GM20431 (cell line): ENCODE measurements around the gene DAP.
"Not testable (repeated sequence)": the region's sequence is repeated elsewhere in the genome, so short reads cannot be mapped to it uniquely, and the experiment has no call there.

Experiments used
- in situ Hi-C: fragments of 300-500 bp; cut with MseI, MboI; formaldehyde crosslinking; loops from one replicate; pipeline ENCODE4 v1.15.0; 2020; ENCODE audit warnings: low sequenced_read_pairs; ENCODE audit not compliant: unreplicated experiment

Gene DAP, protein sequence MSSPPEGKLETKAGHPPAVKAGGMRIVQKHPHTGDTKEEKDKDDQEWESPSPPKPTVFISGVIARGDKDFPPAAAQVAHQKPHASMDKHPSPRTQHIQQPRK

DNA sequence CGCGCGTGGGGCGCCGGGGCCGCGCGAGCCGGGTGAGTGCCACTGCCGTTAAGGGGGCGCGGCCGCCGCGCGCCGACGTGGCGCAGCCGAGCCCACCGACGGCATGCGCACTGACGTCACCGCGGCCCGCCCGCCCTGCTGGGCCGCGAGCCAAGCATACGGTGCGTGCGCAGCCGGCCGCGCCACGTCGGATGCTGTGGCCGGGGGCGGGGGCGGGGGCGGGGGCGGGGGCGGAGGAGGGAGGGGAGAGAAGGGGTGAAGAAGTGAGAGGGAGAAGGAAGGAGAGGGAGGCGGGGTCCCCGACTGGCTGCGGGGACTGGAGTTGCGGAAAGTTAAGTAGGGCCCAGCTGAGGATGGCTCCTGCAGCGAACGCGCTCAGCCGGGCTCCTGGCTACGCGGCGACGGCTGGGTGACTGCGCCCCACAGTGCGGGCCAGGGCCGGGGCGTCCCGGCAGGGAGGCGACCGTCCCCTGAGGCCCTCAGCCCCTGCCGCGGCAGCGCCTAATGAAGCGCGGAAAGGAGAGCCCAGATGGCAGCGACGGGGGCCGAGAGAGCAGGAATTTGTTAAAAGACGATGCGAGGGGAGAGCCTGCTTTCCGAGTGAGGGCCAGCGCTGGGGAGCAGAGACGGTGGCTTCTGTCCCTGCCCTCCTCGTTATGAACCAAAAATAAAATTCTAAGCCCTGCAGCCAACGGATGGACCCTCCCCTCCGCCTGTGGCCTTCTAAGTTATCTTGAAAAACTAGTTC lies at the start of gene DAP:
DAP (minus strand) TSS at position 50 of the 748 bp plus-strand sequence. CDS start 166 bp downstream, outside the sequence.
- in situ Hi-C loops: no loop called here

DNA sequence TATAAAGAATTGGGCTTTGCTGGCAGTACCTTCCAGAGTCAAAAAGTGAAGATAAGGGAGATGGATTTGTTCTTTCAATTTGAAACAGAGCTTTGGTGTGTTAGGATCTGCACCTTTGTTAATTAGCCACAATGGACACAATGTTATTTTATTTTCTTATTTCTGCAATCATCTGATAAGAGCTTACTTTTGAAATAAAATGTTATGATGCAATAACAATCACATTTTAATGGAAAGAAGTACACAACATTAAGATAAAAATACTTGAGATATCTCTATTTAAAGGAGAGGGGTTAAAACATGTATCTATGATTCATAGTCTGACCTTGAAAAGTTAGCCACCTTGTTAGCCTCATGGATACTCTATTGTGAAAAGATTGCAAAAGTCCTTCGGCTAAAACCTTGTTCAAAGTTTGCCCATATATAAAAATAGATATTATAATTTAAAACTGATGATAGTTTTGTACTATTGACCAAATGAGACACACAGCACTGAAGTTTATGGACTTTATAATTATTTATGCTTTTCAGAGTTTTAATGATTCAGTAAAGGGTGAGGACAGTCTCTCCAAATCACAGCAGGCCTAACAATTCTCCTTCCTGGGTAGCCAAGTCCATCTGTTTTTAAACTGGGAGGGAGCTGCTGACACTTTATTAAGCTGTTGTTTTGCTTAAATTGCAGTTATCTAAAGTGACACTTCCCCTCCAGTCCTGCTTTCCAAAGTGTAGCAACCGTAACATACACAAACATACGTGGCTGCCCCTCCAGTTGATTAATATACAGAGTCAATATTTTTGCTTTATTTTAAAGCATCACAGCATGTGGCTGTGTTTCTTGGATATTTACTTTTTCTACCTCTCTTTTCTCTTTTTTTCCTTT lies 47.6 kb upstream of the DAP start:
- in situ Hi-C loops: no loop called here

DNA sequence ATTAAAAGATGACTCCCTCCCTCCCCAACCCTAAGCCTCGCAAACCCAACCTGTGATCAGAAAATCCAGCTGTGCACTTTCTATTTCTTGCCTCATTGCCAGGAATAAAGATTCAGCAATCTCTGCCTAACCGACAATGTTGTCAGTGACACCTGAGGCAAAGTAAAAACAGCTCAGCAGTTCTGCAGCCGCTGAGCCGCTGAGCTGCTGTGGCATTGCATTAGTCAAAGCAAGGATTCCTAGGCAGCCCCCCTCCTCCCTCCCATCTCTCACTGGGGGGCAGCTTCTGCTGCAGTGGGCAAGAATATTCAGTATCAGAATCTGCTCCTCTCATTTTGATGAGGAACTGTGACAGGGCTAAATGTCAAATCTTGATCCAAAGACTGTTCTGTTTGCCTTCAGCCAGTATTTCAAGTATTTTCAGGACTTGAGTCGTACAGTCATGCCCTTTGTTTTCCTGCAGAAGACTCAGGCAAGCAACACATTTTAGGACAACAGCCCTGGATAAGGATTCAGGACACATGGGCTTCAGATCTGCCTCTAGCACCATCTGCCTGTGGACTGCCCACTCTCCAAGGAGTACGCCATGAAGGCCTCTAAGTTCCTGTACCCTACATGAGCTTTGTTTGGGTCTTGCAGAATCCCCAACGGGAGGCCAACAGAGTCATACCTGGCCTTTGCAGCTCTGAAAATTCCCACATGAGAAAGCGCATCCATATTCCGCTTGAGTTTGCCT lies 41.1 kb upstream of the DAP start:
- in situ Hi-C loops: no loop called here

DNA sequence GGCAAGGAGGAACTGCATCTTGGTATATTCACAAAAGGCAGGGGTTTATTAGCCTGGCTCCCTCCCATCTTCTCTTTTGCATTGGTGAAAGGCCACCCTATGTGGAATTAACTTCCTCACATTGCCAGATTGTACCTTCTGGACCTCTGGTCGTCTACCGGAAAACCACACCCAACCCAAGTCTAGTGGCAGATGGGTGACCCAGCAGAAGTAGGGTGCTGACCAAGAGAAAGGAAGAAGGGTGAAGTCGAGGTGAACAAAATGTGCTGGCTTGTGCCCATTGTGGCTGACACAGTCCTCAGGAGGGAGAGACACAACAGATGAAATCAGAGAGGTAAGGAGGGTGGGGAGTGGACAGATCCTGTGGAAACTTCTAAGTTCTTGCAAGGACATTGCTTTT lies 39.8 kb upstream of the DAP start:
- in situ Hi-C loops: no loop called here

DNA sequence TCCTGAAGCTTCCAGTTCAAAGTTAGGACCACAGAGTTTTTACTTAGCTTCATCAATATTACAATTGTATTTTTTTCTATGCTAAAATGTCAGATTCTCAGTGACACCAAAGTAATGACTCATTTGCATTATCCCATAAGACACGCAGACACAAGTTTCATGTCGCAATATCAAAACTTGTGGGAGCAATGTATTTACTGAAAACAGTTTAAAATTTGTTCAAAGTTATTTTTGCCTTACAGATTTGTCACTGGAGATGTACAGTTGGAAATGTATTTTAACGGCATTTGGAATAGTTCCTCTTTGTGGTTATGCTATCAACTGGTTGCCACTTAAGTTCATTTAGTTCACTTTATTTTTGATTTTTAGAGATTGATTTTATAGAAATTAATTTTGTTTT lies 36.2 kb upstream of the DAP start:
- in situ Hi-C loops: no loop called here

DNA sequence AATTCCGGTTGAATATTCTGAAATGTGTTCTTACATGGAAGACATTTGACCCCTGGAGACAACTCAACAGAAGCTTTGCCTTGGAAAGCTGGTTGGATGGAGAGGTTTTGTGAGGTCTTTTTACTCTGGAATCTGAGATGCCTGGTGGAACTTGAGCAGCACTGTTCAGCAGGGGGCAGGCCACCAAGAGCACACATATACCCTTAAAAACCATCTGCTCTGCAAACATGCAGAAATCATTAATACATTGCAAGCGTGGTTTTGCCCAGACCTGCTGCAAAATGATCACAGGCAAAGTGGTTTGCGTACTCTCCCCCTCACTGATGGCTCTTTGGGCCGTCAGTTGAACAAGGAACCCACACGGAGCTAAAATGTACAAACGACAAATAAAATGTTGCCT lies 32.8 kb upstream of the DAP start:
- in situ Hi-C loops: no loop called here

DNA sequence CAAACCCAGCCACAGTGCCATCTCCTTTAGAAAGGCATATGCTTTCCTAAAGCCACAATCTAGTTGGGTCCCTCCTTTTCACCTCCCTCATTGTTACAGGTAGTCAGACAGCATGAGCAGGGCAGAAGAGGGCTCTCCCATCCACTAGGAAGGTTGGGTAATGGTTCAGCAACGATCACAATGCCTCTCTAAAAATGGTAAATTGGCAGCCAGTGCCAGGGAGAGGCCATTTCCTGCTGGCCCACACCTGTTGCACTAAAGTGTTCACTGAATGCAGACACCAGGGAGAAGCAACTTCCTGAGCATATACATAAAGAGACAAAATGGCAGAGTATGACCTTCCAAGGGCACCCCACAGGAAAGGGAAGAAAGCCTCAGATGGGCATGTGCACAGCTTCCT lies 31.3 kb upstream of the DAP start:
- in situ Hi-C loops: no loop called here

DNA sequence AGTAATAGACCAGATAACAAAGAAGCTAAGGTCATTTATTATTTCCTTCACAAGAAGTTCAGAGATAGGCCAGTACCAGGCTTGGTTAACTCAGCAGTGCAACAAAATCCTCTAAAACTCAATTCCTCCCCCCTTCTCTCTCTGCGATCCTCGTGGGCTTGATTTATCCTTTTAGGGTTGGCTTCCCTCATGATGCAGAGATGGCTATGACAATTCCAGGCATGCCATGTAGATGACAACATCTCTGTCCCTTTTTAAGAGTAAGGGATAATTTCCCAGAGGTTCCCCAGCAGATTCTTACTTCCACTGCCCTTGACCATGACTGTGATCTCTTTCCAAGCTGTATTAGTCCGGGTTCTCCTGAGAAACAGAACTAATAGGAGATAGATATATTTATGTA lies 28.7 kb upstream of the DAP start:
- in situ Hi-C loops: no loop called here

DNA sequence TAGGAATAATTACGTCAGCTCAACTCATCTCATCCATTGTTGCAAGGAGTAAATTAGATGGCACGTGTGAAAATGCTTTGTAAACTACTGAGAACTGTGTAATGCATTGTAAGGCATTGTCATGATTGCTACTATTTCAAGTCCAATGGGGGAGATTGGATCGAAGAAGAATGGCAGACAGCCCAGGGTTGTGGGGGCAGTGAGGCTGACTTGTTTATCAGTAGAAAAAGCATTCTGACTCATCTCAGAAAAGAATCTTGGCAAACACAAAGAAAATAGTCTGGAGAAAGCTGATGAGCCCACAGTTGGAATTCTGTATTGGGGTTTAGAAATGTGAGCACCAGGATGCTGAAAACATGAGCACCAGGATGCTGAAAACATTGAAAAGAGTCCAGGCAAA lies 28.0 kb upstream of the DAP start:
- in situ Hi-C loops: no loop called here

DNA sequence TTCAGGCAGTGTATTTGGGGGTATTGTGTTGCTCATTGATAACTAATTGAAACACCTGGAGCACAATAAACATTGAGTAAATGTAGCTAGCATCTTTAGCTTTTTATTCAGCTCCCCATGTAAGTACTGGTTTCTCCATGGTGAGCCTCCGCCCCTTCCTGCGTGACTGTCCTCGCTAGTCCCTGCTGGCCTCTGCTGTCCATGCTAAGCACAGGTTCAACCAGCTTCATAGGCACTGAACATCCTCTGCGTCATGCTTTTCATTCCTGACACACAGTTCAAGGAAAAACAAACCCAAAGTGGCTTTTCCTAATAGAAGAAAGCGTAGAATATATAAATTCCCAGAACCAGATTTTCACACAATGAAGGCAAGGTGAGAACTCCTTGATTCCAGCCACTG lies 27.3 kb upstream of the DAP start:
- in situ Hi-C loops: no loop called here

DNA sequence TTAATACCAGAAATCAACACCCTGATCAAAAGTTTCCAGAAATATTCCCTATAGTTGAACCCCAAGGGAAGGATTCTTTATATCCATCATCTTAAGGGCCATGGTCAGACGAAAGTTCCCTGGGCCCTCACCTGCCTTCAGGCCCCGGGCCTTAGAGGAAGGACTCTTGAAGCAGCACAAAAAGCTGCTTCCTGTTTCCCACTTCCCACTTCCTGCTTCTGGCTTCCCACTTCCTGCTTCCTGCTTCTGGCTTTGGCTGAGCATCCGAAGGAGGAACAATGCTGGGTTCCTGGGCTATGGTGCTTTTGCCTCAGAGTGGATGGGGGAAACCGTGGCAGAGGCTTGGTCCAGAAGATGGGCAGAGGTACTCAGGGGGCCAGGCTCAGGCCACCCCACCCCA lies 25.8 kb upstream of the DAP start:
- in situ Hi-C loops: no loop called here

DNA sequence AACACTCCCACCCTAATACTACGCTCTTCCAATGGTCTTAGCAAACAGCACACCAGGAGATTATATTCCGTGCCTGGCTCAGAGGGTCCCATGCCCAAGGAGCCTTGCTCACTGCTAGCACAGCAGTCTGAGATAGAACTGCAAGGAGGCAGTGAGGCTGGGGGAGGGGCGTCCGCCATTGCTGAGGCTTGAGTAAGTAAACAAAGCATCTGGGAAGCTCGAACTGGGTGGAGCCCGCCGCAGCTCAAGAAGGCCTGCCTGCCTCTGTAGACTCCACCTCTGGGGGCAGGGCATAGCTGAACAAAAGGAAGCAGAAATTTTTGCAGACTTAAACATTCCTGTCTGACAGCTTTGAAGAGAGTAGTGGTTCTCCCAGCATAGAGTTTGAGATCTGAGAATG lies 19.2 kb upstream of the DAP start:
- in situ Hi-C loops: not testable (repeated sequence)

DNA sequence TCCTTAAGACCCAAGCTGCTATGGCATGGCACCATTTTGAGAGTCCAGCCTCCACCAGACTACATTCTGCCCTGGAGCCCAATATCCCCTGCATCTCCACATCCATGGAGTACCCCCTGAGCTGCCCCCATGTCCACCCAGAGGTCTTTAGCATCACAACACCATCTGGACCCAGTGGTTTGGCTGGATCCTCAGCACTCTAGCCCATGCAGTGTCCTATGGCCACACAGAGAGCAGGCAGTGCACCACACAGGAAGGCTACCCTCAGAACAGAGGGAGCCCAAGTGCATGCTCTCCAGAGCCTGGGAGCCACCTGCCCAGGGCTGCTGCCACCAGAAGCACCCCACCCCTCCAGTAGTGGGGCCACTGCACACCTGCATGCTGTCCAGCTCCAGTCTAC lies 18.6 kb upstream of the DAP start:
- in situ Hi-C loops: no loop called here

DNA sequence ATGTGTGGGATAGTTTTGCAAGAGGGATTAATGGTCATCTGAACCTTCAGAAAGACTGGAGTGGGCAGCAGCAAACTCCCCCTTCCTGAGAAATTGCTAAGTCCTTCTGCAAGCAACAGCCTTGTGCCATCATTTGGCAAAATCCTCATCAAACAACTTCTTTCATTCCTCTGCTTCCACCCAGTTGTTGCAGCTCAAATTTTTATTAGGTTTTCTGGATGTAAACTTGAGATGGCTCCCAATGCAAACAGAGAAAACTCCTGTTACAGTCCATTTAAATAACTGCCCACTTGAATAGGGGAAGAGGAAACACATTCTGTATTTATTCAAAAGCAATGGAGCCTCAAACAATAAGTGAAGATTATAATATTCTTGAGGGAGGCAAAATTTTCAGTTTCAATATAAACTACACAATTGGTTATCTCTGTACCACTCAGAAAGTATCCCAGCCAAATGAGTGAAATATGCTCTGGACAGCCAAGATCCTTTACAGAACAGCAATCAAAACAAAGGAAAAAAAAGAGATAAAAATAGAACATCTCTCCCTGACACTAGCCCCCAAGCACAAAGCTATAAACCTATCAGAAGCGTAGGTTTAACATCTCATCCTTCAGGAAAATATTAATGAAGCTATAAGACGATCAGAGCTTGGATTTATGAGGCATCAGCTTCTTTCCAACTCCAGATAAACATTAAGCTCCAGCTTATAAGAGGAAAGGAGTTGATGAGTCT lies 17.3 kb upstream of the DAP start:
- in situ Hi-C loops: no loop called here

DNA sequence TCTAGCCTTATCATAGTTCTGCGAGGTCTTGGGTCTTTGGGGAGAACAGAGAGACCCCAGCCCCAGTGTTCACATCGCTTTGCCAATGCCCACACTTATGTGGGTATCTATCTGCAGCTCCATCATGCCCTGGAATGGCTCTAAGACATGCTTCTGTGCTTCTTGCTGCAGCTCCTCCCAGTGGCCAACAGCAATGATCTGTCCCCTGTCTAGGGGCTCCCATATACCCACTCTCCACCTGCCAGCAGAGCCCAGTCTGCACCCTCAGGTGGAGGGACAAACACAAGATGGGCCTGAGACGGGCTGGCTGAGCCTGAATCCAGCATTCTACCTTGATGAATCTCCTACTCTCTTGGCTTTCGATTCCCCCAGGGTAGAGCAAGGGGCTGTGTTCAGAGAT lies 14.6 kb upstream of the DAP start:
- in situ Hi-C loops: no loop called here

DNA sequence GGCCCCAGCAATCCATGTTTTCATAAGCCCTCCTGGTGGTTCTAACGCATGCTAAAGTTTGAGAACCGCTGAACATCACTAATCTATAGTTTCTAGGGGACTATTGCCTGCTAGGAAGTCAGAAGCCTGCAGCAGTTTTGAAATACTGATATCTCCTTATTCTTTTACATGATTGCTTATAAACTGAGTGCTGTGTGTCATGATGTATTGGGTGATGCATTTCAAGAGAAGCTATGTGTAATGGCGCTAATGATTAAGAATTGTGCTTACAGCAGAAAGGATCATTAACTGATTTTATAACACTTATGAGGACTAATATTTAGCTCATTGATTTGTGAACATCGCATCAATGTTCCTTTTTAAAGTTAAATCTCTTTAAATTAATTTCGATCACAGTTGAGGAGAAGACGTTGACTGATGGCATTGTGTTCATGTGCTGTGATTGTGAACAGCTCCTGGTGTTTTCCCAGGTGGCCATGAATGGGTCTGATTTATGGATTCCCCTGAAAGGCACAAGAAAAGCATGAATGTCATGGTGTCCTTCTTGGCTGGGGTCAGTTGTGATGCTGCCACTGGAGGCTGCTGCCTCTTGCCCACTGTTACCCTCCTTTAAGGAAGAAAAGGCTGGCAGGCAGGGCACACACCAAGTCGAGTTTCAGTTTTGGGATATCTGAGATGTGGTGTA lies 12.0 kb upstream of the DAP start:
- in situ Hi-C loops: no loop called here

DNA sequence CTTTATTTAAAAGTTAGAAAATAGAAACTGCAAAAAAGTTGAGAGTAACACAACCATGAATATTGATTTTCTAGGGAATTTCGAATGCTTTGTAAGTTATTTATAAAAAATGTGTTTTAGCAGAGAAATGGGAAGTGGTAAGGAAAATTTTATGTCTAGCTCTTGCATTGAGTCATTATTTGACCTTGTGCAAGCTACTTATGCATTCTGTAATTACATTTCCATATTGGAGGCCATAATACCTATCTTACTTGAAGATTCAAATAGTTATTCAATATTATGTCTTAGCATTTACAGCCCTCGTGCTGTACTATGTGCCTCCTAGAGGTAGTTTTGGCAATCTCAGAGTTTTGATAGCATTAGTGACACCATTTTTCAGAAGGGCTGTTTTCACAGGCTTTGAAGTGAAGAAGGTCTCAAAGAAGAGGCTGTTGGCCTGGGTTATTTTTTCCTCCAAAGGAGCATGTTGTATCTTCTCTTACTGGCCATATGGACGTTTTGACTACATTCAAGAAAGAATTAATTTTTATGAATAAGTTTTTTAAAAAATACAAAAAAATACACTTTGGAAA lies 7.4 kb upstream of the DAP start:
- in situ Hi-C loops: no loop called here

DNA sequence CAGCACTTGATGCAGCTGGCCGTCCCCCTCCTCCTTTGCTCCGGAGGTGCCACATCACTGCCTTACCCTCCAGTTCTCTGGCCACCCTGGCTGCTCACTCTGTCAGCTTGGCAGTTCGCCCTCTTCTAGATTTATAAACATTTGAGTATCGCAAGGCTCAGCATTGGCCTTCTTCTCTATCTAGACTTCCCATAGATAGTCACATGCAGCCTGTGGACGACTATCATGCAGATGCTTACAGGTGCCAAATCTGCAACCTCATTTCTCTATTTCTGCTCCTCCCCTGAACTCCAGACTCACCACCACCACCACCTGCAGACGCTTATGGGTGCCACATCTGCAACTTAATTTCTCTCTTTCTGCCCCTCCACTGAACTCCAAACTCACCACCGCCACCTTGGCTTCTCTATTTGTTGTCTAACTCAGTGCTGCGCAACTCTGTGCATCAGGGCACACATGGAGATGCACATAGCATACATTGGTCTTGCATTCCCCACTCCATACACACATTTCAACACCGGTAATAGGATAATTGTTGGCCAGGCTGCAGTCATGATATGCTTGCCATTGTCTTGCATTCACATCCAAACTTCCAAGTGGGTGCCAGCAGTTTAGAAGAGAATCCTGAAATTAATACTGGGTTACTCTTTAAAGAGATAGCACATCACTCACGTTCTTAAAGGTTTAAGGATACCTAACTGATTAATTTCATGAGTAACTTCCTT lies 1.9 kb upstream of the DAP start:
- in situ Hi-C loops: no loop called here
